NCI-H2227 (cell line): Measurements from ENCODE around the gene OR2L5.

Source experiments
- DNase-seq: peaks from one replicate; lab custom pipeline; 2025; ENCODE audit not compliant: unreplicated experiment; lab: John Stamatoyannopoulos, UW

OR2L5 gene, protein sequence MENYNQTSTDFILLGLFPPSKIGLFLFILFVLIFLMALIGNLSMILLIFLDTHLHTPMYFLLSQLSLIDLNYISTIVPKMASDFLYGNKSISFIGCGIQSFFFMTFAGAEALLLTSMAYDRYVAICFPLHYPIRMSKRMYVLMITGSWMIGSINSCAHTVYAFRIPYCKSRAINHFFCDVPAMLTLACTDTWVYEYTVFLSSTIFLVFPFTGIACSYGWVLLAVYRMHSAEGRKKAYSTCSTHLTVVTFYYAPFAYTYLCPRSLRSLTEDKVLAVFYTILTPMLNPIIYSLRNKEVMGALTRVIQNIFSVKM

DNA sequence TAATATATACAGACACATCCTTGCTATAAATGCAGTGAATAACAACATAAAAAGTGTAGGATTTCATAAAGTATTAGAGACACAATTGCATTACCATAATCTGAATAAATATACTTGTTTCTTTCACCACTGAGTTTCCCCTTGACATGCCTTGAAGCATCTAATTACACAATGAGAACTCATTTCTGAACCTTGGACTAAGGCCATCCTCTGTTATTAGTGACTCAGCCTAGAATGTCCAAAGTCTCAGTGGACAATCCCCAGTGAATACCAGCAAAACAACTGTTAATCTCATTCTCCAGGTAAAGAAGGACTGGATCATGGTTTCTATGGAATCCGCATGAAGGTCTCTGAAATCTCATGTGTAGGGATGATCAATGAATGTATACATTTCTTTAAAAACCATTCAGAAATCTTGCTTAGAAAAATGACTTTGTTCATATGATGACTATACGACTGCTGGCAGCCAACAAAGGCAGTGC lies at the start of gene OR2L5:
Gene OR2L5, plus strand, starts transcription at position 432 of the 482 bp plus-strand sequence. CDS start 8,288 bp downstream, outside the sequence.
- no peak for DNase-seq

GRCh38 chr1:247964933-247965332 lies 48.5 kb upstream of the OR2L5 start, which contains the start of gene OR2AK2:
OR2AK2 (plus strand) TSS chr1:247965233; CDS start chr1:247965377, 144 bp downstream.
- no peak for DNase-seq

DNA sequence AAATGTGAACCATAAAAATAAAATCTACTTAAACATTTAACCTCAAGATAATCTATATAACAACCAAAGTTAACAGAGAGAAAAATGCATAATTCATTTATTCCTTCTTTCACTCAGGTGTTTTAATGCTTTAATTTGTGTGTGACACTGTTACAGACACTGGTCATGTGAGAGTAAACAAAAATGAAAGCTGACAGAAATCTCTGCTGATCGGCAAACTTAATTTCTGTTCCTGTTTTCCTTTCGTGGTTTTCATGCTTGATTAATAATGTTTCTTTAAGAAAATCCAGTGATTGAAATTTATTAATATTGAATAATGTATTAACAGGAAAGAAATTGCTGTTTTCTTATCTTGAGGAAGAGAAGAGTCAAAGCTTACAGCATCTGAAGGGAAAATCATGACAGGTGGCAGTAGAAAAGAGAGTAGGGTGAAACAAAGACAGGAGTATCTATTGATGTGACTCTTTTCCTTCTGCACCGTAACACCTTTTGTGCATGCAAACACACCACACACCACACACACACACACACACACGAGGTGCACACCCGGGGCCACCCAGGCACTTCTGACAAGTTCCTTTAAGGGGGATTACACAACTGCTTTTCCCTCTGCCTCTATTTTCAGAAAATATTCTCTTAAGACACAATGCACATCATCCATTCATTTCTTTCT lies 46.8 kb upstream of the OR2L5 start:
- no peak for DNase-seq

- no peak for DNase-seq
These were observed 20.5 kb upstream of the OR2L5 start for GRCh38 chr1:247992986-247993385.

DNA sequence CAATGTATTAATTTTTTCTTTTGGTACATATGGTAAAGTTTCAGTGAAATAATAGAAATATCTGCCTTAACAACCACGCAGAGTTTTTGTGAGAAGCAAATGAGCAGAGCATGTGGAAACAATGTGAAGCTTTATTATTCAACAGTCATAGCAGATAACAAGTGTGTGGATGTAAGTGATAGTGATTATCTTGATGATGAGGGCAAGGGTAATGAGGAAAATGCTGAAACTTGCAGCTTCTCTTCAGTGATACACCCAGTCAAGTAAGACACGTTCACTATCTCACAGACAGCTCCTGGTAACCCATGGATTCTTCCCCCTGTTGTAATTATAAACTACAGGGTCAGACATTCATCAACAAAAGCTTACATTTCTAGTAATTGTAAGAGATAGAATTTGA lies 14.6 kb upstream of the OR2L5 start:
- DNase-seq: no peak

GRCh38 chr1:248000169-248000568 lies 13.3 kb upstream of the OR2L5 start:
- no peak for DNase-seq

- no peak for DNase-seq
These were observed 5.7 kb upstream of the OR2L5 start for GRCh38 chr1:248007778-248008177.

- DNase-seq: no peak
These were observed 3.8 kb upstream of the OR2L5 start for GRCh38 chr1:248009681-248010080.

- DNase-seq: no peak
These were observed 2.3 kb downstream of the OR2L5 start for GRCh38 chr1:248015803-248016202.

- no peak for DNase-seq
These were observed 16.3 kb downstream of the OR2L5 start, which contains the start of gene OR2L2 for GRCh38 chr1:248029770-248030169. OR2L2 (plus strand) TSS chr1:248030070; CDS start chr1:248038268, 8,198 bp downstream.

DNA sequence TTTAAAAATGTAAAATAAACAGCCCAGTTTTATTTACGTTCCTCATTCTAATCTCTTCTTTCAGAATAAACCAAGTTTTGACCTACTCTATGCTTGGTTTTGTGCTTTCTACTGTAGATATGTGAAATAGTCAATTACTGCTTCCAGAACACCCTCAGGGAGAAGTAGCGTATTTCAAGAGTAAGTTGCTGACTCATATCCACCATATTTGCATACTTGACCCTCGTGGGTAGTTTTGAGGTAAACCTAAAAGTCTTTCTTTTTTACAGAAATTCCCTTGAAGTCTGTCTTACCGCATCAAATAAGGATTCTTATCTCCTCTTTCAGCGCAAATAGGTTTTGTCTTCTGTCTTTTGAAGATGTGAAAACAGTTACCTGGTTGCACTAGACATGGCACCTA lies 31.7 kb downstream of the OR2L5 start:
- DNase-seq: no peak

DNA sequence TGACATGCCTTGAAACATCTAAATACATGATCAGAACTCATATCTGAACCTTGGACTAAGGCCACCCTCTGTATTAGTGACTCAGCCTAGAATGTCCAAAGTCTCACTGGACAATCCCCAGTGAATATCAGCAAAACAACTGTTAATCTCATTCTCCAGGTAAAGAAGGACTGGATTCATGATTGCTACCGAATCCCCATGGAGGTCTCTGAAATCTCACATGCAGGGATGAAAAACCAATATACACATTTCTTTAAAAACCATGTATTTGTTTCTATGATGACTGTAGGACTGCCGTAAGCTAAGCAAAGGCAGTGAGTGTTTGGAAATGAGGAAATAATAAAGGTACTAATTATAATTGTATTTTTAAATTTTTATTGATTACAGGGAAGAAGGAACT lies 33.1 kb downstream of the OR2L5 start, which contains the start of gene OR2L3:
Gene OR2L3, plus strand, starts transcription at position 301 of the 400 bp plus-strand sequence. CDS start 13,846 bp downstream, outside the sequence.
- no peak for DNase-seq

- DNase-seq: no peak
These were observed 33.5 kb downstream of the OR2L5 start for GRCh38 chr1:248047008-248047407.

- no peak for DNase-seq
These were observed 41.2 kb downstream of the OR2L5 start for GRCh38 chr1:248054671-248055070.

- no peak for DNase-seq
These were observed 41.8 kb downstream of the OR2L5 start for GRCh38 chr1:248055261-248055660.

- no peak for DNase-seq
These were observed 51.6 kb downstream of the OR2L5 start for GRCh38 chr1:248065071-248065470.

- no peak for DNase-seq
These were observed 52.1 kb downstream of the OR2L5 start for GRCh38 chr1:248065604-248066003.
